Panc1 (cell line): Measurements from ENCODE around the gene ADGRF5. TPM values are rescaled to one million over a fixed set of nuclear protein-coding genes. Genes with fewer than 3 reads are reported as not detected.

Experiments
- ATAC-seq: fragments of 200-7000 bp; cut with Tn5 transposase; 2 replicates; pipeline ENCODE4 v1.9.1; 2020; ENCODE audit warnings: mild to moderate bottlenecking, moderate library complexity
- Bru-seq: library from RNA; stranded (reverse); fragments of 400-500 nt; gene quantifications from one replicate; lab custom pipeline; 2021; lab: Mats Ljungman, UMichigan
- BruChase-seq, 2 experiments: library from RNA; stranded (reverse); fragments of 400-500 nt; gene quantifications; one replicate each; lab custom pipeline; 2021; lab: Mats Ljungman, UMichigan
- BruUV-seq: library from RNA; stranded (reverse); fragments of 400-500 nt; replicated peaks from 2 replicates; lab custom pipeline; 2021; lab: Mats Ljungman, UMichigan
- CTCF ChIA-PET: fragments of 300-600 bp; sonication (Branson Sonifier 250); formaldehyde crosslinking; loops from one replicate; lab custom pipeline; 2022; ENCODE audit warnings: antibody characterized with exemption; lab: Charles Lee
- POLR2A ChIA-PET: fragments of 300-600 bp; sonication (Branson Sonifier 250); formaldehyde crosslinking; loops from one replicate; lab custom pipeline; 2022; ENCODE audit warnings: antibody characterized with exemption; lab: Charles Lee
- DNase-seq: peaks from one replicate; pipeline ENCODE4 v3.0.0-alpha.2; 2010; ENCODE audit warnings: low read depth, low spot score
- H3K27ac ChIP-seq: 2 replicates; pipeline ENCODE4 v1.5.1; 2011; ENCODE audit warnings: mild to moderate bottlenecking, low read length, inconsistent platforms
- H3K27me3 ChIP-seq: fragments of 200-500 bp; sonication (Bioruptor generic); 2 replicates; pipeline ENCODE4 v1.6.0; 2014; ENCODE audit warnings: low read length, inconsistent platforms; ENCODE audit not compliant: control insufficient read depth, insufficient read depth
- H3K36me3 ChIP-seq: fragments of 200-500 bp; sonication (Bioruptor generic); 2 replicates; pipeline ENCODE4 v1.5.1; 2014; ENCODE audit warnings: inconsistent platforms, mild to moderate bottlenecking, low read length, moderate library complexity; ENCODE audit not compliant: control insufficient read depth, insufficient read depth
- H3K4me1 ChIP-seq: 2 replicates; pipeline ENCODE4 v1.5.1; 2011; ENCODE audit warnings: inconsistent platforms, mild to moderate bottlenecking, low read length, moderate library complexity; ENCODE audit not compliant: control insufficient read depth, insufficient read depth
- H3K4me3 ChIP-seq, 2 experiments: 2 replicates each; pipeline ENCODE4 v1.5.1; 2011 to 2012; ENCODE audit warnings: low read depth in 2 of 2, low read length in 2 of 2, mild to moderate bottlenecking in 2 of 2, inconsistent platforms in 1 of 2, moderate library complexity in 1 of 2
- H3K9me3 ChIP-seq: fragments of 200-500 bp; sonication (Bioruptor generic); 2 replicates; pipeline ENCODE4 v1.5.1; 2014; ENCODE audit warnings: low read depth, mild to moderate bottlenecking, inconsistent platforms, low read length, moderate library complexity; ENCODE audit not compliant: control insufficient read depth, insufficient read depth
- POLR2AphosphoS5 ChIP-seq: IDR thresholded peaks from 2 replicates; pipeline ENCODE4 v1.6.1; 2012; ENCODE audit warnings: mild to moderate bottlenecking, low read depth, low read length, moderate library complexity
- SIN3A ChIP-seq: IDR thresholded peaks from 2 replicates; pipeline ENCODE4 v1.6.1; 2012; ENCODE audit warnings: low read depth, mild to moderate bottlenecking, low read length, moderate library complexity, borderline replicate concordance; ENCODE audit not compliant: insufficient read depth
- TCF7L2 ChIP-seq: IDR thresholded peaks from 2 replicates; pipeline ENCODE4 v1.6.1; 2011; ENCODE audit warnings: mild to moderate bottlenecking, low read depth, low read length, inconsistent platforms
- in situ Hi-C: cut with HindIII; loops from 2 replicates; pipeline ENCODE4 v1.10.0; 2016; ENCODE audit warnings: low sequenced_read_pairs, low pct_unique_long_range_greater_than_20kb
- intact Hi-C: fragments of 100-400 bp; cut with micrococcal nuclease; formaldehyde crosslinking; loops from one replicate; pipeline ENCODE4 v1.10.0; 2022; ENCODE audit not compliant: unreplicated experiment
- long read RNA-seq: library from polyadenylated mRNA; unstranded; transcript quantifications from one replicate; pipeline ENCODE4 v2.0.0, GENCODE V29; 2021; ENCODE audit not compliant: unreplicated experiment
- polyA plus RNA-seq: library from polyadenylated mRNA; unstranded; fragments of >200 nt; gene quantifications from one replicate; pipeline ENCODE4 v1.2.1, GENCODE V29; 2012; ENCODE audit warnings: missing spikeins; ENCODE audit not compliant: insufficient read length
- total RNA-seq: library from RNA; stranded (reverse); gene quantifications from one replicate; pipeline ENCODE4 v1.2.1, GENCODE V29; 2021; ENCODE audit not compliant: unreplicated experiment
- TF ChIP-seq, protein P1 (sequence below): fragments of 450-650 bp; IDR thresholded peaks from 2 replicates; pipeline ENCODE4 v1.5.1; 2017; ENCODE audit warnings: mild to moderate bottlenecking
- TF ChIP-seq, protein P2 (sequence below), 2 experiments: IDR thresholded peaks; 2 replicates each; pipeline ENCODE4 v1.6.1; 2011 to 2012; ENCODE audit warnings: low read depth in 2 of 2, control low read depth in 1 of 2, low read length in 1 of 2, mild to moderate bottlenecking in 1 of 2, moderate library complexity in 1 of 2; ENCODE audit not compliant: insufficient read depth in 1 of 2

The ADGRF5 gene, protein sequence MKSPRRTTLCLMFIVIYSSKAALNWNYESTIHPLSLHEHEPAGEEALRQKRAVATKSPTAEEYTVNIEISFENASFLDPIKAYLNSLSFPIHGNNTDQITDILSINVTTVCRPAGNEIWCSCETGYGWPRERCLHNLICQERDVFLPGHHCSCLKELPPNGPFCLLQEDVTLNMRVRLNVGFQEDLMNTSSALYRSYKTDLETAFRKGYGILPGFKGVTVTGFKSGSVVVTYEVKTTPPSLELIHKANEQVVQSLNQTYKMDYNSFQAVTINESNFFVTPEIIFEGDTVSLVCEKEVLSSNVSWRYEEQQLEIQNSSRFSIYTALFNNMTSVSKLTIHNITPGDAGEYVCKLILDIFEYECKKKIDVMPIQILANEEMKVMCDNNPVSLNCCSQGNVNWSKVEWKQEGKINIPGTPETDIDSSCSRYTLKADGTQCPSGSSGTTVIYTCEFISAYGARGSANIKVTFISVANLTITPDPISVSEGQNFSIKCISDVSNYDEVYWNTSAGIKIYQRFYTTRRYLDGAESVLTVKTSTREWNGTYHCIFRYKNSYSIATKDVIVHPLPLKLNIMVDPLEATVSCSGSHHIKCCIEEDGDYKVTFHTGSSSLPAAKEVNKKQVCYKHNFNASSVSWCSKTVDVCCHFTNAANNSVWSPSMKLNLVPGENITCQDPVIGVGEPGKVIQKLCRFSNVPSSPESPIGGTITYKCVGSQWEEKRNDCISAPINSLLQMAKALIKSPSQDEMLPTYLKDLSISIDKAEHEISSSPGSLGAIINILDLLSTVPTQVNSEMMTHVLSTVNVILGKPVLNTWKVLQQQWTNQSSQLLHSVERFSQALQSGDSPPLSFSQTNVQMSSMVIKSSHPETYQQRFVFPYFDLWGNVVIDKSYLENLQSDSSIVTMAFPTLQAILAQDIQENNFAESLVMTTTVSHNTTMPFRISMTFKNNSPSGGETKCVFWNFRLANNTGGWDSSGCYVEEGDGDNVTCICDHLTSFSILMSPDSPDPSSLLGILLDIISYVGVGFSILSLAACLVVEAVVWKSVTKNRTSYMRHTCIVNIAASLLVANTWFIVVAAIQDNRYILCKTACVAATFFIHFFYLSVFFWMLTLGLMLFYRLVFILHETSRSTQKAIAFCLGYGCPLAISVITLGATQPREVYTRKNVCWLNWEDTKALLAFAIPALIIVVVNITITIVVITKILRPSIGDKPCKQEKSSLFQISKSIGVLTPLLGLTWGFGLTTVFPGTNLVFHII (N-terminal part only)
- total RNA-seq (0.18 TPM), Bru-seq, nascent RNA (percentile 3 among the genes with signal in this experiment), BruChase-seq, experiment 1, labeled RNA remaining after a 2-hour chase (percentile 2 among the genes with signal in this experiment), BruChase-seq, experiment 2, labeled RNA remaining after a 6-hour chase (percentile 7 among the genes with signal in this experiment)
- polyA plus RNA-seq: not detected
- long read RNA-seq: 0 reads

DNA sequence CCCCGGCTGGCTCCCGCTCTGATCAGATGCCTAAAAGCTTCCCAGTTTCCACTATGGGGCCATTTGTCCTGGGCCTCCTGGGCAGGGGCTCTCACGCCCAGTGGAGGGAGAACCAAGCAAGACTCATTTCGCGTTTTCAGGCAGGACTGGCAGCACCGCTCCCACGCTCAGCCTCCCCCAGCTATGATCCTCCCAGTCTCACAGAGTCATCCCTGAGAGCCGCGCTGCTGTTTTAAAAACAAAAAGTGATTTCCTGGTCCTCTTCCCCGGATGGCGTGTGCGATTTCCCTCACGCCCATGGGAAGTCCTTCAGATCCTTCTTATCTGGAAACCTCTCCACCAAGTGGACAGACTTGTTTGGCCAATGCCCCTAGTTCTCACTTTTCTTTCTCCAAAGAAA is at the start of gene ADGRF5:
Gene ADGRF5 (minus strand): TSS at position 208 of the 400 bp plus-strand sequence. CDS start 15,176 bp downstream, outside the sequence.
- TF ChIP-seq TCF7L2 (no peak), POLR2AphosphoS5 (no peak), SIN3A (no peak)
- TF ChIP-seq, protein P1, sequence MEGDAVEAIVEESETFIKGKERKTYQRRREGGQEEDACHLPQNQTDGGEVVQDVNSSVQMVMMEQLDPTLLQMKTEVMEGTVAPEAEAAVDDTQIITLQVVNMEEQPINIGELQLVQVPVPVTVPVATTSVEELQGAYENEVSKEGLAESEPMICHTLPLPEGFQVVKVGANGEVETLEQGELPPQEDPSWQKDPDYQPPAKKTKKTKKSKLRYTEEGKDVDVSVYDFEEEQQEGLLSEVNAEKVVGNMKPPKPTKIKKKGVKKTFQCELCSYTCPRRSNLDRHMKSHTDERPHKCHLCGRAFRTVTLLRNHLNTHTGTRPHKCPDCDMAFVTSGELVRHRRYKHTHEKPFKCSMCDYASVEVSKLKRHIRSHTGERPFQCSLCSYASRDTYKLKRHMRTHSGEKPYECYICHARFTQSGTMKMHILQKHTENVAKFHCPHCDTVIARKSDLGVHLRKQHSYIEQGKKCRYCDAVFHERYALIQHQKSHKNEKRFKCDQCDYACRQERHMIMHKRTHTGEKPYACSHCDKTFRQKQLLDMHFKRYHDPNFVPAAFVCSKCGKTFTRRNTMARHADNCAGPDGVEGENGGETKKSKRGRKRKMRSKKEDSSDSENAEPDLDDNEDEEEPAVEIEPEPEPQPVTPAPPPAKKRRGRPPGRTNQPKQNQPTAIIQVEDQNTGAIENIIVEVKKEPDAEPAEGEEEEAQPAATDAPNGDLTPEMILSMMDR: no peak
- TF ChIP-seq, protein P2, sequence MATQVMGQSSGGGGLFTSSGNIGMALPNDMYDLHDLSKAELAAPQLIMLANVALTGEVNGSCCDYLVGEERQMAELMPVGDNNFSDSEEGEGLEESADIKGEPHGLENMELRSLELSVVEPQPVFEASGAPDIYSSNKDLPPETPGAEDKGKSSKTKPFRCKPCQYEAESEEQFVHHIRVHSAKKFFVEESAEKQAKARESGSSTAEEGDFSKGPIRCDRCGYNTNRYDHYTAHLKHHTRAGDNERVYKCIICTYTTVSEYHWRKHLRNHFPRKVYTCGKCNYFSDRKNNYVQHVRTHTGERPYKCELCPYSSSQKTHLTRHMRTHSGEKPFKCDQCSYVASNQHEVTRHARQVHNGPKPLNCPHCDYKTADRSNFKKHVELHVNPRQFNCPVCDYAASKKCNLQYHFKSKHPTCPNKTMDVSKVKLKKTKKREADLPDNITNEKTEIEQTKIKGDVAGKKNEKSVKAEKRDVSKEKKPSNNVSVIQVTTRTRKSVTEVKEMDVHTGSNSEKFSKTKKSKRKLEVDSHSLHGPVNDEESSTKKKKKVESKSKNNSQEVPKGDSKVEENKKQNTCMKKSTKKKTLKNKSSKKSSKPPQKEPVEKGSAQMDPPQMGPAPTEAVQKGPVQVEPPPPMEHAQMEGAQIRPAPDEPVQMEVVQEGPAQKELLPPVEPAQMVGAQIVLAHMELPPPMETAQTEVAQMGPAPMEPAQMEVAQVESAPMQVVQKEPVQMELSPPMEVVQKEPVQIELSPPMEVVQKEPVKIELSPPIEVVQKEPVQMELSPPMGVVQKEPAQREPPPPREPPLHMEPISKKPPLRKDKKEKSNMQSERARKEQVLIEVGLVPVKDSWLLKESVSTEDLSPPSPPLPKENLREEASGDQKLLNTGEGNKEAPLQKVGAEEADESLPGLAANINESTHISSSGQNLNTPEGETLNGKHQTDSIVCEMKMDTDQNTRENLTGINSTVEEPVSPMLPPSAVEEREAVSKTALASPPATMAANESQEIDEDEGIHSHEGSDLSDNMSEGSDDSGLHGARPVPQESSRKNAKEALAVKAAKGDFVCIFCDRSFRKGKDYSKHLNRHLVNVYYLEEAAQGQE (IDR thresholded peaks at IDR 0.05; ENCODE audit: insufficient read depth in 1 of 2, low read depth in 2 of 2, low read length in 1 of 2): no peak
- Histone ChIP-seq H3K36me3 (no peaks in the 10 kb centered on the region), H3K9me3 (no peaks in the 10 kb centered on the region), H3K4me3 (no peak within 1 kb of the TSS), H3K4me1 (no peaks in the 10 kb centered on the region), H3K27me3 (no peaks in the 10 kb centered on the region), H3K27ac (no peak within 1 kb of the TSS)
- DNase-seq (no peak), ATAC-seq (no peak)
- BruUV-seq: no TSS peak
- CTCF ChIA-PET: no interaction called here
- in situ Hi-C loops: no loop called here
- intact Hi-C loops: no loop called here
- POLR2A ChIA-PET: no interaction called here

DNA sequence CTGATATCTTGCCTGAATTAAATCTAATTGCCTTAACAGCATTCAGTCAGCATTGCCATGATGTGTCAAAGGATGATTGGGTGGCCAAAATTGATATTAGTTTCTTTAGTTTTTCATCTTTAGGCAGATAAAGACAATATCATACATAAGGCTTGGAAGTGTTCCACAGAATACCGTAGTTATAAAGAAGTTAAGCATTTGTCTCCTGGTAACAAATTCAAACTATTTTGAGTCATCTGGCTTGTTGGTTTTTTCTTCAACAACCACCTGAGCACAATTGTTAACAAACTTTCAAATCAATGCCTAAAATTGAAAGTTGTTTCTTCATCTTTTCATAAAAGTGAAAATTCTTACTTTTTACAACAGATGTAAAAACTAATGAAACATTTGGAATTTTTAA is 47.5 kb upstream of the ADGRF5 start:
- H3K4me1 ChIP-seq: no peaks in the 10 kb centered on the region
- CTCF ChIA-PET: no interaction called here
- in situ Hi-C loops (no loop called here), intact Hi-C loops (no loop called here)
- H3K27ac ChIP-seq: no peak overlapping the region
- H3K27me3 ChIP-seq: no peaks in the 10 kb centered on the region; the same call in 1 of the 2 replicates
- DNase-seq (no peak), ATAC-seq (no peak)
- no peaks in the 10 kb centered on the region for H3K36me3 ChIP-seq
- TF ChIP-seq SIN3A (no peak), TCF7L2 (no peak), POLR2AphosphoS5 (no peak)
- TF ChIP-seq, protein P2 (IDR thresholded peaks at IDR 0.05; ENCODE audit: insufficient read depth in 1 of 2, low read depth in 2 of 2, low read length in 1 of 2): no peak
- TF ChIP-seq, protein P1: no peak
- POLR2A ChIA-PET: no interaction called here
- no peaks in the 10 kb centered on the region for H3K9me3 ChIP-seq
- H3K4me3 ChIP-seq: no peak overlapping the region
- no TSS peak for BruUV-seq
